WTC11 (cell line): Measurements from ENCODE around the gene EDC4. TPM values are rescaled to one million over a fixed set of nuclear protein-coding genes. Genes with fewer than 3 reads are reported as not detected.

Experiments used
- ATAC-seq: fragments of 200-7000 bp; cut with Tn5 transposase; 2 replicates; pipeline ENCODE4 v1.10.0; 2021; ENCODE audit warnings: mild to moderate bottlenecking, moderate library complexity
- CTCF ChIA-PET: fragments of 300-600 bp; sonication (Branson Sonifier 250); formaldehyde crosslinking; loops from one replicate; lab custom pipeline; 2021; ENCODE audit warnings: antibody characterized with exemption; lab: Charles Lee
- POLR2A ChIA-PET: fragments of 350-600 bp; sonication (Branson Sonifier 250); formaldehyde crosslinking; loops from one replicate; lab custom pipeline; 2021; ENCODE audit warnings: antibody characterized with exemption; lab: Charles Lee
- DNase-seq: peaks from one replicate; pipeline ENCODE4 v3.0.0; 2021; ENCODE audit warnings: low spot score
- H3K27ac Mint-ChIP-seq: 2 replicates; pipeline ENCODE4 v1.8.0; 2021; ENCODE audit warnings: mixed read lengths
- H3K27me3 Mint-ChIP-seq: 2 replicates; pipeline ENCODE4 v1.8.0; 2021; ENCODE audit warnings: low read depth, mild to moderate bottlenecking, moderate library complexity, mixed read lengths
- H3K36me3 Mint-ChIP-seq: 2 replicates; pipeline ENCODE4 v1.8.0; 2021; ENCODE audit warnings: mixed read lengths
- H3K4me1 Mint-ChIP-seq: 2 replicates; pipeline ENCODE4 v1.8.0; 2022; ENCODE audit warnings: mixed read lengths
- H3K4me3 Mint-ChIP-seq: 2 replicates; pipeline ENCODE4 v1.8.0; 2021; ENCODE audit warnings: mild to moderate bottlenecking, moderate library complexity, mixed read lengths
- H3K9me3 Mint-ChIP-seq: 2 replicates; pipeline ENCODE4 v1.8.0; 2021; ENCODE audit warnings: mixed read lengths
- ATF1 ChIP-seq: sonication (generic); formaldehyde crosslinking; IDR thresholded peaks from 2 replicates; pipeline ENCODE4 v1.8.1; 2023; ENCODE audit warnings: mild to moderate bottlenecking, moderate library complexity, missing genetic modification reagents
- ATF6 ChIP-seq: sonication (generic); formaldehyde crosslinking; IDR thresholded peaks from 2 replicates; pipeline ENCODE4 v1.8.1; 2023; ENCODE audit warnings: mild to moderate bottlenecking, missing genetic modification reagents
- CBFB ChIP-seq: sonication (generic); formaldehyde crosslinking; IDR thresholded peaks from 2 replicates; pipeline ENCODE4 v1.8.1; 2022; ENCODE audit warnings: mild to moderate bottlenecking, low read depth, missing genetic modification reagents
- CDX4 ChIP-seq: fragments of 250-450 bp; sonication (Bioruptor Pico); IDR thresholded peaks from 2 replicates; pipeline ENCODE4 v1.9.0; 2021; ENCODE audit warnings: moderate library complexity, mild to moderate bottlenecking, inconsistent platforms, borderline replicate concordance
- CTCF ChIP-seq: fragments of 200-600 bp; IDR thresholded peaks from 2 replicates; pipeline ENCODE4 v1.8.0; 2022; ENCODE audit warnings: antibody characterized with exemption
- E2F5 ChIP-seq: sonication (generic); formaldehyde crosslinking; IDR thresholded peaks from 2 replicates; pipeline ENCODE4 v1.8.1; 2022; ENCODE audit warnings: mild to moderate bottlenecking, moderate library complexity, missing genetic modification reagents
- ELF4 ChIP-seq: sonication (generic); formaldehyde crosslinking; IDR thresholded peaks from 2 replicates; pipeline ENCODE4 v1.8.1; 2022; ENCODE audit warnings: low read depth, mild to moderate bottlenecking, moderate library complexity, missing genetic modification reagents
- ERG ChIP-seq: fragments of 250-450 bp; sonication (Bioruptor Pico); IDR thresholded peaks from 2 replicates; pipeline ENCODE4 v1.8.0; 2021; ENCODE audit warnings: mild to moderate bottlenecking
- FOXJ3 ChIP-seq: sonication (generic); formaldehyde crosslinking; IDR thresholded peaks from 2 replicates; pipeline ENCODE4 v1.9.0; 2021; ENCODE audit warnings: missing genetic modification reagents, mild to moderate bottlenecking, borderline replicate concordance
- GTF2I ChIP-seq: fragments of 250-450 bp; sonication (Bioruptor Pico); conservative IDR thresholded peaks from 2 replicates; pipeline ENCODE4 v1.4.0; 2021; ENCODE audit warnings: mild to moderate bottlenecking
- HMGXB4 ChIP-seq: sonication (generic); formaldehyde crosslinking; IDR thresholded peaks from 2 replicates; pipeline ENCODE4 v1.8.1; 2023; ENCODE audit warnings: mild to moderate bottlenecking, moderate library complexity, missing genetic modification reagents
- IRF2 ChIP-seq: sonication (generic); formaldehyde crosslinking; IDR thresholded peaks from 2 replicates; pipeline ENCODE4 v1.8.0; 2022; ENCODE audit warnings: low read depth, missing genetic modification reagents, borderline replicate concordance
- MXD4 ChIP-seq: fragments of 250-450 bp; sonication (Bioruptor Pico); IDR thresholded peaks from 2 replicates; pipeline ENCODE4 v1.8.0; 2021; ENCODE audit warnings: mild to moderate bottlenecking, moderate library complexity, borderline replicate concordance
- MYBL2 ChIP-seq: sonication (generic); formaldehyde crosslinking; IDR thresholded peaks from 2 replicates; pipeline ENCODE4 v1.8.1; 2023; ENCODE audit warnings: mild to moderate bottlenecking, moderate library complexity, missing genetic modification reagents
- OVOL2 ChIP-seq: fragments of 250-450 bp; sonication (Bioruptor Pico); IDR thresholded peaks from 2 replicates; pipeline ENCODE4 v1.9.0; 2021; ENCODE audit warnings: mild to moderate bottlenecking, borderline replicate concordance
- RELA ChIP-seq: sonication (generic); formaldehyde crosslinking; IDR thresholded peaks from 2 replicates; pipeline ENCODE4 v1.8.1; 2022; ENCODE audit warnings: missing genetic modification reagents, mild to moderate bottlenecking, borderline replicate concordance
- SP1 ChIP-seq: sonication (generic); formaldehyde crosslinking; conservative IDR thresholded peaks from 2 replicates; pipeline ENCODE4 v1.8.1; 2022; ENCODE audit warnings: missing genetic modification reagents
- ZBTB21 ChIP-seq: sonication (generic); formaldehyde crosslinking; IDR thresholded peaks from 2 replicates; pipeline ENCODE4 v1.8.1; 2023; ENCODE audit warnings: mild to moderate bottlenecking, missing genetic modification reagents, borderline replicate concordance
- ZMAT4 ChIP-seq: fragments of 250-450 bp; sonication (Bioruptor Pico); IDR thresholded peaks from 2 replicates; pipeline ENCODE4 v1.9.0; 2021; ENCODE audit warnings: mild to moderate bottlenecking
- ZNF138 ChIP-seq: sonication (generic); formaldehyde crosslinking; conservative IDR thresholded peaks from 2 replicates; pipeline ENCODE4 v1.8.1; 2022; ENCODE audit warnings: mild to moderate bottlenecking, moderate library complexity, missing genetic modification reagents
- ZNF671 ChIP-seq: fragments of 250-450 bp; sonication (Bioruptor Pico); IDR thresholded peaks from 2 replicates; pipeline ENCODE4 v1.8.0; 2021; ENCODE audit warnings: mild to moderate bottlenecking
- ZSCAN18 ChIP-seq: fragments of 250-450 bp; sonication (Bioruptor Pico); IDR thresholded peaks from 2 replicates; pipeline ENCODE4 v2.1.2; 2022; ENCODE audit warnings: mild to moderate bottlenecking, moderate library complexity
- total RNA-seq: library from RNA; stranded (reverse); gene quantifications from 3 replicates; pipeline ENCODE4 v1.2.3, GENCODE V29; 2021

The EDC4 gene
- total RNA-seq, 1 experiment from 2014 or later = 83.7 TPM

GRCh38 chr16:67841816-67842508 lies 30.9 kb upstream of the EDC4 start, which contains the start of gene THAP11 (continued):
- TF ChIP-seq CTCF (peak; percentile 69), HMGXB4 (CRISPR knock-in tag) (peak; percentile 36; the same call in 1 of the 2 replicates), SP1 (CRISPR knock-in tag) (peak; percentile 93), CDX4 (CRISPR knock-in tag) (no peak)

GRCh38 chr16:67842509-67843342 lies 30.1 kb upstream of the EDC4 start:
- H3K9me3 Mint-ChIP-seq = no peaks in the 10 kb centered on the region
- no peaks in the 10 kb centered on the region for H3K27me3 Mint-ChIP-seq
- ChIA-PET CTCF (interaction anchor here (0.8 to 4.4 kb wide), 5 partner anchors 23 to 243 kb away, joined by 3 to 58 read pairs (median 16); partner anchors contain the start of genes NFATC3 and NRN1L), POLR2A (interaction anchor here (1.5 kb wide), 1 partner anchor 26 kb away, joined by 4 read pairs; no protein-coding TSS in a partner anchor)
- DNase-seq = peak; percentile 59
- H3K4me1 Mint-ChIP-seq = peaks cover 43% of the 10 kb centered on the region
- peak overlapping the region; percentile 94 for H3K4me3 Mint-ChIP-seq
- H3K27ac Mint-ChIP-seq = peak overlapping the region; percentile 91
- H3K36me3 Mint-ChIP-seq = no peaks in the 10 kb centered on the region
- ATAC-seq = peak; percentile 1
- TF ChIP-seq ATF6 (CRISPR knock-in tag) (no peak), GTF2I (CRISPR knock-in tag) (no peak), ZNF671 (no peak), ELF4 (CRISPR knock-in tag) (no peak), ZSCAN18 (CRISPR knock-in tag) (no peak), ERG (CRISPR knock-in tag) (no peak), ZNF138 (CRISPR knock-in tag) (no peak), MXD4 (CRISPR knock-in tag) (no peak), ATF1 (CRISPR knock-in tag) (no peak), CBFB (CRISPR knock-in tag) (no peak), FOXJ3 (no peak), OVOL2 (CRISPR knock-in tag) (no peak), ZBTB21 (CRISPR knock-in tag) (no peak), ZMAT4 (CRISPR knock-in tag) (no peak), RELA (CRISPR knock-in tag) (no peak), E2F5 (CRISPR knock-in tag) (no peak), MYBL2 (CRISPR knock-in tag) (peak; percentile 36; the same call in 1 of the 2 replicates), IRF2 (CRISPR knock-in tag) (0 out of 2 replicates have a peak, but pooled peaks have one; percentile 48)
